ENCODE results near the gene ROR1. TPM values are rescaled to one million over a fixed set of nuclear protein-coding genes. Genes with fewer than 3 reads are reported as not detected.

Gene ROR1
- total and polyA plus RNA-seq, 3 experiments from 2014 or later, result not detected

GRCh38 chr1:64150729-64151230 is 377.0 kb downstream of the ROR1 start:
- H3K27me3 ChIP-seq (ENCODE audit: insufficient read depth, low read length, poor library complexity, severe bottlenecking), result no peaks in the 10 kb centered on the region
- ChIA-PET POLR2A (no interaction called here), CTCF (interaction anchor here (1.0 kb wide), 1 partner anchor 14 kb away, joined by 4 read pairs; no protein-coding TSS in a partner anchor)
- H3K4me3 Mint-ChIP-seq, result no peak overlapping the region
- no peaks in the 10 kb centered on the region for H3K4me1 ChIP-seq (ENCODE audit: insufficient read depth, low read length)
- no peaks in the 10 kb centered on the region for H3K4me1 Mint-ChIP-seq
- peaks cover 0 to 2% (median 0%) of the 10 kb centered on the region in 5 donors for H3K9me3 Mint-ChIP-seq
- no peak overlapping the region for H3K4me3 ChIP-seq (ENCODE audit: low read length)
- no peaks in the 10 kb centered on the region for H3K36me3 Mint-ChIP-seq
- no peak for DNase-seq
- H3K27ac Mint-ChIP-seq, result no peak overlapping the region
- H3K27ac ChIP-seq (ENCODE audit: low read depth, low read length), result no peak overlapping the region
- peaks cover 7 to 43% of the 10 kb centered on the region in 2 donors for H3K27me3 Mint-ChIP-seq
- no peaks in the 10 kb centered on the region for H3K36me3 ChIP-seq (ENCODE audit: insufficient read depth, low read length)
- no peaks in the 10 kb centered on the region for H3K9me3 ChIP-seq (ENCODE audit: low read length)

- no peaks in the 10 kb centered on the region for H3K36me3 Mint-ChIP-seq
- H3K9me3 Mint-ChIP-seq, result no peaks in the 10 kb centered on the region
- Histone ChIP-seq H3K9me3 (ENCODE audit: low read length) (no peaks in the 10 kb centered on the region), H3K27ac (ENCODE audit: low read depth, low read length) (no peak overlapping the region), H3K27me3 (ENCODE audit: insufficient read depth, low read length, poor library complexity, severe bottlenecking) (no peaks in the 10 kb centered on the region), H3K36me3 (ENCODE audit: insufficient read depth, low read length) (no peaks in the 10 kb centered on the region), H3K4me3 (ENCODE audit: low read length) (no peak overlapping the region), H3K4me1 (ENCODE audit: insufficient read depth, low read length) (no peaks in the 10 kb centered on the region)
- peaks cover 2 to 21% of the 10 kb centered on the region in 2 donors for H3K27me3 Mint-ChIP-seq
- no peak for DNase-seq
- H3K4me3 Mint-ChIP-seq, result no peak overlapping the region
- no peaks in the 10 kb centered on the region for H3K4me1 Mint-ChIP-seq
- no peak overlapping the region for H3K27ac Mint-ChIP-seq
- POLR2A ChIA-PET, result no interaction called here
- CTCF ChIA-PET, result no interaction called here
These were observed 381.5 kb downstream of the ROR1 start for GRCh38 chr1:64155278-64155677.

GRCh38 chr1:64161357-64161941 is 387.6 kb downstream of the ROR1 start:
- Histone ChIP-seq H3K9me3 (ENCODE audit: low read length) (no peaks in the 10 kb centered on the region), H3K27me3 (ENCODE audit: insufficient read depth, low read length, poor library complexity, severe bottlenecking) (peaks cover 4% of the 10 kb centered on the region), H3K36me3 (ENCODE audit: insufficient read depth, low read length) (no peaks in the 10 kb centered on the region), H3K27ac (ENCODE audit: low read depth, low read length) (no peak overlapping the region), H3K4me3 (ENCODE audit: low read length) (no peak overlapping the region), H3K4me1 (ENCODE audit: insufficient read depth, low read length) (no peaks in the 10 kb centered on the region)
- ChIA-PET CTCF (no interaction called here), POLR2A (no interaction called here)
- no peaks in the 10 kb centered on the region for H3K9me3 Mint-ChIP-seq
- H3K27ac Mint-ChIP-seq, result no peak overlapping the region
- H3K36me3 Mint-ChIP-seq, result no peaks in the 10 kb centered on the region
- DNase-seq, result no peak
- no peaks in the 10 kb centered on the region for H3K4me1 Mint-ChIP-seq
- H3K27me3 Mint-ChIP-seq, result peaks cover 2 to 24% of the 10 kb centered on the region in 2 donors
- H3K4me3 Mint-ChIP-seq, result no peak overlapping the region

GRCh38 chr1:64162151-64162550 is 388.3 kb downstream of the ROR1 start:
- H3K9me3 Mint-ChIP-seq, result no peaks in the 10 kb centered on the region
- ChIA-PET POLR2A (no interaction called here), CTCF (no interaction called here)
- Histone ChIP-seq H3K9me3 (ENCODE audit: low read length) (no peaks in the 10 kb centered on the region), H3K4me1 (ENCODE audit: insufficient read depth, low read length) (no peaks in the 10 kb centered on the region), H3K27ac (ENCODE audit: low read depth, low read length) (no peak overlapping the region), H3K36me3 (ENCODE audit: insufficient read depth, low read length) (no peaks in the 10 kb centered on the region), H3K4me3 (ENCODE audit: low read length) (no peak overlapping the region), H3K27me3 (ENCODE audit: insufficient read depth, low read length, poor library complexity, severe bottlenecking) (peaks cover 4% of the 10 kb centered on the region)
- H3K4me1 Mint-ChIP-seq, result no peaks in the 10 kb centered on the region
- H3K4me3 Mint-ChIP-seq, result no peak overlapping the region
- no peak overlapping the region for H3K27ac Mint-ChIP-seq
- no peaks in the 10 kb centered on the region for H3K36me3 Mint-ChIP-seq
- peaks cover under 1 to 26% of the 10 kb centered on the region in 2 donors for H3K27me3 Mint-ChIP-seq
- DNase-seq, result no peak

GRCh38 chr1:64162804-64163203 is 389.0 kb downstream of the ROR1 start:
- CTCF ChIA-PET, result interaction anchor here (0.9 kb wide), 1 partner anchor 11 kb away, joined by 3 read pairs; no protein-coding TSS in a partner anchor
- H3K4me3 ChIP-seq (ENCODE audit: low read length), result no peak overlapping the region
- H3K4me1 Mint-ChIP-seq, result no peaks in the 10 kb centered on the region

GRCh38 chr1:64163431-64163830 is 389.6 kb downstream of the ROR1 start:
- H3K36me3 Mint-ChIP-seq, result no peaks in the 10 kb centered on the region
- no peak overlapping the region for H3K27ac Mint-ChIP-seq
- DNase-seq, result no peak
- H3K9me3 Mint-ChIP-seq, result no peaks in the 10 kb centered on the region
- Histone ChIP-seq H3K27ac (ENCODE audit: low read depth, low read length) (no peak overlapping the region), H3K4me3 (ENCODE audit: low read length) (no peak overlapping the region), H3K9me3 (ENCODE audit: low read length) (no peaks in the 10 kb centered on the region), H3K36me3 (ENCODE audit: insufficient read depth, low read length) (no peaks in the 10 kb centered on the region), H3K27me3 (ENCODE audit: insufficient read depth, low read length, poor library complexity, severe bottlenecking) (peaks cover 9% of the 10 kb centered on the region), H3K4me1 (ENCODE audit: insufficient read depth, low read length) (no peaks in the 10 kb centered on the region)
- no peak overlapping the region for H3K4me3 Mint-ChIP-seq
- no peaks in the 10 kb centered on the region for H3K4me1 Mint-ChIP-seq
- CTCF ChIA-PET, result interaction anchor here (0.9 kb wide), 1 partner anchor 10 kb away, joined by 3 read pairs; no protein-coding TSS in a partner anchor
- POLR2A ChIA-PET, result no interaction called here
- H3K27me3 Mint-ChIP-seq, result peaks cover 0 to 30% of the 10 kb centered on the region in 2 donors

More at GRCh38 chr1:64162804-64163203, 389.0 kb downstream of the ROR1 start:
- no peaks in the 10 kb centered on the region for H3K36me3 ChIP-seq (ENCODE audit: insufficient read depth, low read length)
- H3K4me1 ChIP-seq (ENCODE audit: insufficient read depth, low read length), result no peaks in the 10 kb centered on the region
- no peak overlapping the region for H3K27ac ChIP-seq (ENCODE audit: low read depth, low read length)
- peaks cover 7% of the 10 kb centered on the region for H3K27me3 ChIP-seq (ENCODE audit: insufficient read depth, low read length, poor library complexity, severe bottlenecking)
- Mint-ChIP-seq H3K27ac (no peak overlapping the region), H3K4me3 (no peak overlapping the region), H3K9me3 (no peaks in the 10 kb centered on the region), H3K27me3 (peaks cover 0 to 30% of the 10 kb centered on the region in 2 donors), H3K36me3 (no peaks in the 10 kb centered on the region)
- POLR2A ChIA-PET, result no interaction called here
- no peaks in the 10 kb centered on the region for H3K9me3 ChIP-seq (ENCODE audit: low read length)
- DNase-seq, result no peak

GRCh38 chr1:64163970-64164369 is 390.2 kb downstream of the ROR1 start:
- Mint-ChIP-seq H3K36me3 (no peaks in the 10 kb centered on the region), H3K4me3 (no peak overlapping the region), H3K27me3 (peaks cover 0 to 28% of the 10 kb centered on the region in 2 donors), H3K4me1 (no peaks in the 10 kb centered on the region), H3K27ac (no peak overlapping the region), H3K9me3 (no peaks in the 10 kb centered on the region)
- no peaks in the 10 kb centered on the region for H3K9me3 ChIP-seq (ENCODE audit: low read length)
- no peak overlapping the region for H3K27ac ChIP-seq (ENCODE audit: low read depth, low read length)
- no peaks in the 10 kb centered on the region for H3K36me3 ChIP-seq (ENCODE audit: insufficient read depth, low read length)
- peaks cover 9% of the 10 kb centered on the region for H3K27me3 ChIP-seq (ENCODE audit: insufficient read depth, low read length, poor library complexity, severe bottlenecking)
- DNase-seq, result no peak
- ChIA-PET POLR2A (no interaction called here), CTCF (no interaction called here)
- H3K4me3 ChIP-seq (ENCODE audit: low read length), result no peak overlapping the region
- no peaks in the 10 kb centered on the region for H3K4me1 ChIP-seq (ENCODE audit: insufficient read depth, low read length)

GRCh38 chr1:64166629-64167028 is 392.8 kb downstream of the ROR1 start:
- Histone ChIP-seq H3K4me1 (ENCODE audit: insufficient read depth, low read length) (no peaks in the 10 kb centered on the region), H3K36me3 (ENCODE audit: insufficient read depth, low read length) (no peaks in the 10 kb centered on the region), H3K4me3 (ENCODE audit: low read length) (no peak overlapping the region), H3K27me3 (ENCODE audit: insufficient read depth, low read length, poor library complexity, severe bottlenecking) (peaks cover 4% of the 10 kb centered on the region), H3K27ac (ENCODE audit: low read depth, low read length) (no peak overlapping the region), H3K9me3 (ENCODE audit: low read length) (no peaks in the 10 kb centered on the region)
- POLR2A ChIA-PET, result no interaction called here
- Mint-ChIP-seq H3K27me3 (peaks cover 0 to 30% of the 10 kb centered on the region in 2 donors), H3K9me3 (peaks cover 0 to 3% (median 0%) of the 10 kb centered on the region in 5 donors), H3K27ac (no peak overlapping the region), H3K36me3 (no peaks in the 10 kb centered on the region), H3K4me3 (no peak overlapping the region), H3K4me1 (peaks cover 0 to under 1% (median 0%) of the 10 kb centered on the region in 3 donors)
- DNase-seq, result no peak
- CTCF ChIA-PET, result no interaction called here

Measured in CD8-positive, alpha-beta memory T cell (primary cell).